ENCODE measurements around the gene ADK.
A peak's percentile ranks its signal among the peaks of the same experiment; 100 is the strongest.
"Not testable (repeated sequence)": the region's sequence is repeated elsewhere in the genome, so short reads cannot be mapped to it uniquely, and the experiment has no call there.

Gene ADK

DNA sequence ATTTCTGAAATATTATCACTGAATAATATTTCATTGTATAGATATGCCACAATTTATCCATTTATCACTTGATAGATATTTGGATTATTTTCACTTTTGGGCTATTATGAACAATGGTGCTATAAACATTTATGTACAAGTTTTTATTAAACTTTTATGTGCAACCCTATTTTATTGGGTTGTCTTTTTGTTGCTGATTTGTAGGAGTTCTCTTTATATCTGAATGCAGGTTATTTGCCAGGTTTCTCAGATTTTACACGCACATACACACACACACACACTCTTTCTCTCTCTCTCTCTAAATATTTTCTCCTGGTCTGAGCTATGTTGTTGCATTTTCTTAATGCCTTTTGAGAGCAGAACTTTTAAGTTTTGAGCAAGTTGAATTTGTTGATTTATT lies 36.2 kb downstream of the ADK start:
- FAIRE-seq = no peak

DNA sequence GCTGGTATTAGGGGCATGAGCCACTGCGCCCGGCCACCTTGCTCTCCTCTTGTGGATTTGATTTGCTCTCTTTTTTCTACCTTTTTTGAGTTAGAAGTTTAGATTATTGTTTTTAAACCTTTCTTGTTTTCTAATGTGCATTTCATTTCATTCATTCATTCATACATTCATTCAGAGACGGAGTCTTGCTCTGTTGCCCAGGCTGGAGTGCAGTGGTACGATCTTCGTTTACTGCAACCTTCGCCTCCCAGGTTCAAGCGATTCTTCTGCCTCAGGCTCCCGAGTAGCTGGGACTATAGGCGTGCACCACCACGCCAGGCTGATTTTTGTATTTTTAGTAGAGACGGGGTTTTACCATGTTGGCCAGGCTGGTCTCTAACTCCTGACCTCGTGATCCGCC lies 37.6 kb downstream of the ADK start:
- not testable (repeated sequence) for FAIRE-seq

DNA sequence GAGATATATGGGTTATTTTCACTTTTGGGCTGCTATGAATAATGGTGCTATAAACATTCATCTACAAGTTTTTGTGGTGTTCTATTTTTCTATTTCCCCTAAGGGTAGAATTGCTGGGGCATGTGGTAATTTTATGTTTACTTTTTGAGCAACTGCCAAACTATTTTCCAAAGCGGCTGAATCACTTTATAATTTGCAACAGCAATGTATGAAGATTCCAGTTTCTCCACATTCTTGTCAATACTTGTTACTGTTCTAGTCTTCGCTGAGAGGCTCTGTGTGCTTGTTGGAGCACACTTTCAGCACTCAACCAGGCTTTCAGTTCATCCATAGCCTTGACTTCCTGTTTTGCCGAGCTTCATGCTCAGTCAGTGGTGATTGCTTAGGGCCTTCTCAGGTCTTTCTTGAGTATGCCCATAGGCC lies 39.0 kb downstream of the ADK start:
- FAIRE-seq = no peak

DNA sequence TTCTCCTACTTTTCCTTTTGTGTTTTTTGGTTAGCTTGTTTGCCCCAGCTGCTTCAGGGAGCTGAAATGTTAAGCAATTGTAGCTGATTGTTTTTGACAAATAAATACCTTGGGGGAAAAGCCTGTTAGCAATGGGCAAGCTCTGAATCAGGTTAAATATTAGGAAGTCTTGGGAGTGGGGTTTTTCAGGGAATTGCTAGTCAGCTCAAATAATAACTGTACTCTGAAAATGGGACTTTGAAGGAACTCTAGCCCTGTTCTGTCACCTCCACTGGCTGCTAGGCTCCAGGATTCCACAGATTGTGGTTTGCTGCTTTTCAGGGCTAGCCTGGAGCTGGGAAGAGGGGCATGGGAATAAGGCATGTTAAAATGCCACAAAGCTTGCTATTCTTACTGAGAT lies 39.5 kb downstream of the ADK start:
- no peak for FAIRE-seq

DNA sequence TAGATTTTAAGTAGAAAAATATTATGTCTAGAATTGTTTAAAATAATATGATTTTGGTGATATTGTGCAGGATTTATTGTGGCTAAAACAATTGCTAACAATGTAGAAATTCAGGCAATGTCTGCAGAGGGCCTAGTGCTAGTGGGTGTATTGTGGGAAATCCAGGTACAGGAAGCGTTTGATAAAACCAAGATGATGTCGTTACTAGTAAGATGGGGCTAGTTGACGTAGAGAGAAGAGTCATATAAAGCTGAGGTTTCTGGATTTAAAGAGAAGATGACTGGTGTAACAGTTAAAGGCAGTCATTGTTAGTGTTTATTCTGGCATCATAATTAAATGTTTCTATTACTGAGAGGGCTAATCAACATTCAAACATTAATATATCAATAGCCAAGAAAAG lies 43.5 kb downstream of the ADK start:
- no peak for FAIRE-seq

DNA sequence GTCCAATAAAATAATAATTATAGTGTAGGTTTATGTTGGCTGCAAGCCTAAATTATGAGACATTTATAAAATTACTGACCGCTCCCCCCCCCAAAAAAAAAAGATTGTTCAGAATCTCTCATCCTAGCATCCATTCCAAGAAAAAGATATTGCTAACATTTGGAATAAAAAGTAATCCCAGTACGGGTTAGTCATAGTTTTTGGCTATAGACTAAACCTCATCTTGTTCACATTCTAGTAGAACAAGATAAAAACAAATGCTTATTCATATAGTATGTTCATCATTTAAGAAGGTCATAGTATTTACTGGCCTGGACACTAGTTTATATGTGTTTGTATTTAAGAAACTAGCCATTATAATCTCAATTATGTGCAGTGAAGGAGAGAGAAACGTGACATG lies 44.0 kb downstream of the ADK start:
- no peak for FAIRE-seq

DNA sequence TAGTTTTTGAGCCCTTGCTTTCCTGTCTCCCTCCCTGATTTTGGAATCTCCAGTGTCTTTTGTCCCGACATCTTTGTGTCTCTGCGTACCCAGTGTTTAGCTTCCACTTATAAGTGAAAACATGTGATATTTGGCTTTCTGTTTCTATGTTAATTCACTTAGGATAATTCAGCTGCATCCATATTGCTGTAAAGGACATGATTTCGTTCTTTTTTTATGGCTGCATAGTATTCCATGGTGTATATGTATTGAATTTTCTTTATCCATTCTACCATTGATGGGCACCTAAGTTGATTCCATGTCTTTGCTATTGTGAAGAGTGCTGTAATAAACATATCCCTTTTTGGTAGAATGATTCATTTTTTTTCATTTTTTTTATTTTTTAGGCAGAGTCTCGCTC lies 48.3 kb downstream of the ADK start:
- no peak for FAIRE-seq

DNA sequence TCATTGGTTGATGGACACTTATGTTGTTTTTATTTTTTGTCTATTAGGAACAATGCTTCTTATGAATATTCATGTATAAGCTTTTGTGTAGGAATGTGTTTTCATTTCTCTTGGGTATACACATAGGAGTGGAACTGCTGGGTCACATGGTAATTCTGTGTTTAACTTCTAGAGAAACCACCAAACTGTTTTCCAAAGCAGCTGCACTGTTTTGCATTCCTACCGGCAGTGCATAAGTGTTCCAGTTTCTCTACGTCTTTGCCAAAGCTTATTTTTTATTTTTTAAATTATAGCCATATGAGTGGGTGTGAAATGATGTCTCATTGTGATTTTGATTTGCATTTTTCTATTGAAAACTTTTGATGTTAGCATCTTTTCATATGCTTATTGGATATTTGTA lies 51.3 kb downstream of the ADK start:
- no peak for FAIRE-seq

DNA sequence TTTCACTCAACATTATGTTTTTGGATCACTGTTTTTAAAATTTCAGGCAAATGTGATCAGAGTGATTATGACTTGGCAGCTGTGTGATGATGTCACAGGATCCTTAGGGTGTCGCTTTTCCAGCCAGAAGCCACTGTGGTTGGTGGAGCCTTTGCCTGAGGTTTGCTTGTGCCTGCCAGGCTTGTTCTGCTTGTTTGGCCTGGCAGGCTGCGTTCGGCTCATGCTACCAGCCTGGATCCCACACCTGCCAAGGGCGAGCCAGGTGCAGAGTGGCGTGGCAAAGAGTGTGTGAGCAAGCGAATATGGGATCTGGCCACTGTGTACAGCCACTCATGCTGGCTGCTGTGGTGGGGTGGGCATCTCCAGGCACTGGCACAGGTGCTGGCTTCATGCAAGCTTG lies 55.7 kb downstream of the ADK start:
- no peak for FAIRE-seq

DNA sequence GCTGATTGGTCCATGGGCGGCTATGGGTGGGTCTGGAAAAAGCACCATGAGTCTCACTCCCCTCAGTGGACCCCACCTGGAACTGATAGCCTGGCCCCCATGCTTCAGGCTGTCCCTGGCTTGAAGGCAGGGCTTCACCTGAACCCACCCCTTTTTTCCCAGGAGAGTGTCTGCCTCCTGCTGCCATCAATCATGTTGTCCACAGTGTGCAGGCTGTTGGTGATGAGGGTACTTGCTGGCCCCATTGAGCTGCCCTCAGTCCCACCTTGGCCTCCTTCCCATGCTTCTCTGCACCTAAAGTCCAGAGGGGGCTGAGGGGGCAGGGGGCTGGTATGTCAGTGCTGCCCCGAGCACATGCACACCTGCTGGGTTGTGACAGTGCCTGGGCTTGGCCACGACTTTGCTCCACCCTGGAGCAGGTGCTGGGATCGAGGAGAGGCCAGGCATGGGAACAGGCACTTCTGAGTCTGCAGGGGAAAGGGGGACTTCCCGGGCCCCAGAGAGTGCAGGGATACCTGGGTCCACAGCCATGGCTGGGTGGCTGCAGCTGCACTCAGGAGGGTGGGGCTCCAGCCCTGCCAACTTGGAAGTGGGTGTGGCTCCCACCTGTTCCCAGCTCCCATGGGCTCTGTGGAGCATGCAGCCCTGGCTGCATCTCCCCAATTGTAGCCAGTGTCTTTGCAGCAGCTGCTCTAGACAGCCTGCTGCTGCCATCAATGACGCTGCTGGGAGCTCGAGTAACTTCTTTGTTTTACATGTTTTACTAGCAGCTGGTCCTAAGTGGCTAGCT lies 56.9 kb downstream of the ADK start:
- no peak for FAIRE-seq

DNA sequence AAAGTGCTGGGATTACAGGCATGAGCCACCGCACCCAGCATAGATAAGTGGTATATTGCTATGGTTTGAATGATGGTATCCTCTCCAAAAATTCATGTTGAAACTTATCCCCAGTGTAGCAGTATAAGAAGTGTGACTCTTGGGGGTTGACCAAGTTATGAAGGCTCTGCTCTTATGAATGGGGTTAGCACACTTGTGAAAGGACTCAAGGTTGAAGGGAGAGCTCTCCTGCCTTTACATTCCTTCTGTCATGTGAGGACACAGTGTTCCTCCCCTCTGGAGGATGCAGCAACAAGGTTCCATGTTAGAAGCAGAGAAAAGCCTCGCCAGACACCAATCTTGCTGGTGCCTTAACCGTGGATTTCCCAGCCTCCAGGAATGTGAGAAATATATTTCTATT lies 58.0 kb downstream of the ADK start:
- FAIRE-seq = no peak

DNA sequence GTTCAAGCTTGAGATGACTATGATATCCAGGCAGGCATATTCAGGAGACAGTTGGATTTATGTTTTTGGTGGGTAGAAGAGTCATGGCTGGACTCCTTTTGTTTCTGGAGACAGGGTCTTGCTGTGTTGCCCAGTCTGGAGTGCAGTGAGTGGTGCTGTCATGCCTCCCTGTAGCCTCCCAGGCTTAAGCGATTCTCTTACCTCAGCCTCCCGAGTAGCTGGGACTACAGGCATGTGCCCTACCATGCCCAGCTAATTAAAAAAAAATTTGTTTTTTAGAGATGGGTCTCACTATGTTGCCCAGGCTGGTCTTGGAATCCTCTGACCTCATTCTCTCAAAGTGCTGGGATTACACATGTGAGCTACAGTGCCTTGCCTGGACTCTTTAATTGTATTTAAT lies 62.0 kb downstream of the ADK start:
- FAIRE-seq = no peak

DNA sequence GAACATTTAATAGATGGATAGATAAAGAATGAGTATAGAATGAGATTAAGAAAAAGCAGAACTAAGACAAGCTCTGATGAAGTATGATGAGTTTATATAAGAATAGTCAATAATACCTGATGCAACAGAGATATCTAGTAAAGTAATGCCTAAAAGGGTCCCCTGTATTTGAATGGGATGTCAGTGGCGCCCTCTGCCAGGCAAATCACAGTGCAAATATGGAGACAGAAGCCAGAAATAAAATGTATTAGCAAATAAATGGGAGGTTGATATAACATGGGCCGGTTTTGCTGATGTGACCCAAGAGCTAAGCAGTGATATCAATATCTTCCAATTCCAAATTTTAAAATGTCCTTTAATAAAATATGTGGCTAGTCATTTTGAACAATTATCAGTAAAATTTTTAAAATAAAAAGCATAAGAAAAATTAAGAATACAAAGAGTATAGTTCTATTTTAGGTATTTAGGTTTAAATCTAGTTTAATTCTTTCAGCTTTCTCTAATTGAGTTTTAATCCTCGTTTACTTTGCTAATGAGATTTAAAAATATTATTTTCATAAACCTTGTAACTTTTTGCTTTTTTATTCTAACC lies 62.6 kb downstream of the ADK start:
- FAIRE-seq = peak; percentile 67

DNA sequence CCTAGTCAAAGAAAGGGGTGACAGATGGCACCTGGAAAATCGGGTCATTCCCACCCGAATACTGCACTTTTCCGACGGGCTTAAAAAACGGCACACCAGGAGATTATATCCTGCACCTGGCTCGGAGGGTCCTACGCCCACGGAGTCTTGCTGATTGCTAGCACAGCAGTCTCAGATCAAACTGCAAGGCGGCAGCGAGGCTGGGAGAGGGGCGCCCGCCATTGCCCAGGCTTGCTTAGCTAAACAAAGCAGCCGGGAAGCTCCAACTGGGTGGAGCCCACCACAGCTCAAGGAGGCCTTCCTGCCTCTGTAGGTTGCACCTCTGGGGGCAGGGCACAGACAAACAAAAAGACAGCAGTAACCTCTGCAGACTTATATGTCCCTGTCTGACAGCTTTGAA lies 66.1 kb downstream of the ADK start:
- FAIRE-seq = not testable (repeated sequence)

DNA sequence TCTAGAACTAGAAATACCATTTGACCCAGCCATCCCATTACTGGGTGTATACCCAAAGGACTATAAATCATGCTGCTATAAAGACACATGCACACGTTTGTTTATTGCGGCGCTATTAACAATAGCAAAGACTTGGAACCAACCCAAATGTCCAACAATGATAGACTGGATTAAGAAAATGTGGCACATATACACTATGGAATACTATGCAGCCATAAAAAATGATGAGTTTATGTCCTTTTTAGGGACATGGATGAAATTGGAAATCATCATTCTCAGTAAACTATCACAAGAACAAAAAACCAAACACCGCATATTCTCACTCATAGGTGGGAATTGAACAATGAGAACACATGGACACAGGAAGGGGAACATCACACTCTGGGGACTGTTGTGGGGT lies 71.4 kb downstream of the ADK start:
- FAIRE-seq = not testable (repeated sequence)

DNA sequence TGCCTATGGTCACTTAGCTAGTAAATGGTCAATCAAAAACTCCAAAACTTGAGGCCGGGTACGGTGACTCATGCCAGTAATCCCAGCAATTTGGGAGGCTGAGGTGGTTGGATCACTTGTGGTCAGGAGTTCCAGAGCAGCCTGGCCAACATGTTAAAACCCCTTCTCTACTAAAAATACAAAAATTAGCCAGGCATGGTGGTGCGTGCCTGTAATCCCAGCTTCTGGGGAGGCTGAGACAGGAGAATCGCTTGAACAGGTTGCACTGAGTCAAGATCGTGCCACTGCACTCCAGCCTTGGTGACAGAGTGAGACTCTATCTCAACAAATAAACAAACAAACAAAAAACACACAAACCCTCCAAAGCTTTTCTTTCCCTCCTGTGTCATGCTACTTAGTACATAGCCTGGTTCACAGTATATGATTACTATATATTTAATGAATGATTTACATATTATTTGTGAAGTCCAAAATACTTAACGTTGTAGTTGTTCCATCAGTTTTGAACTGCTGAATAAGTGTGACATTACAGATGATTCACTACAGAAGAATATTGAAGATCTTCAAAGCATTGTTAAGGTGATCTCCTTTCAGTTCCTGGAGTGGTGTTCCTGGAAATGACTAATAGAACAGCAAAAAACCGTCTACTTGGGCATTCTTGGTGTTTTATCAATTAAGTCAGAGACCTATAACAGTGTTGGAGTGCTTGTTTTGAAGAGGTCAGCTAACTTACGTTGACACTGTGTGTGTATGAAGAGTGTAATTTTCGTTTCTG lies 72.9 kb downstream of the ADK start:
- no peak for FAIRE-seq

DNA sequence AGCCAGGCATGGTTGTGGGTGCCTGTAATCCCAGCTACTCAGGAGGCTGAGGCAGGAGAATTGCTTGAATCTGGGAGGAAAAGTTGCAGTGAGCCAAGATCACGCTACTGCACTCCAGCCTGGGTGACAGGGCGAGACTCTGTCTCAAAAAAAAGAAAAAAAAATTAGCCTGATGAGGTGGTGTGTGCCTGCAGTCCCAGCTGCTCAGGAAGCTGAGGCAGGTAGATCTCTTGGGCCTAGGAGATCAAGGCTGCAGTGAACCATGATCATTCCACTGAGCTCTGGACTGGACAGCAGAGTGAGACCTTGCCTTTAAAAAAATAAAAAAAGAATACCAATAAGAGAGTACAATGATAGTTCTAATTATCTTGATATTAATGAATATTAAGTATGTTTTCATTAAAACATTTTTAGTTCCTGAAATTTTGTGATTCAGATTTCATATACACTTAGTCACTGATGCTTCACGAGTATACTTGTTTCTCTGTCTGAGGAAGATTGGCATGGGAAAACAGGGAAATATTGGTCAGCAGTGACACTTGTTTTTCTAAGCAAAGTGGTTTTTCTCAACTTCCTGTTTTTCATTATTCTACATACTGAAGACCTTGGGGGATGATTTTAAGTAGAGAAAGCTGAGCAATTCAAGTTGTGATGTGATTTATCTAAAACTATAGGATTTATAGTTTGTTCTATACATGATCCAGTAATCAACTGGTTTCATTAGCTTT lies 76.8 kb downstream of the ADK start:
- no peak for FAIRE-seq

DNA sequence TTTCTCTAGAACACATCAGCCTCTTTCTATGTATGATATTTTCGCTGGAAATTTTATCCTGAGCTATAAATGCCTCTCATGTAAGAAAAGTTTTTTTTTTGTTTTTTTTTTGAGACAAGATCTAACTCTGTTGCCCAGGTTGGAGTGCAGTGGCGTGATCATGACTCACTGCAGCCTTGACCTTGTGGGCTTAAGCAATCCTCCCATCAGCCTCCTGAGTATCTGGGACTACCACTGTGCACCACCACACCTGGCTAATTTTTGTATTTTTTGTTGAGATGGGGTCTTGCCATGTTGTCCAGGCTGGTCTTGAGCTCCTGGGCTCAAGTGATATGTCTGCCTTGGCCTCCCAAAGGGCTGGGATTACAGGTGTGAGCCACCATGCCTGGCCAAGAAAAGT lies 80.4 kb downstream of the ADK start:
- FAIRE-seq = no peak

DNA sequence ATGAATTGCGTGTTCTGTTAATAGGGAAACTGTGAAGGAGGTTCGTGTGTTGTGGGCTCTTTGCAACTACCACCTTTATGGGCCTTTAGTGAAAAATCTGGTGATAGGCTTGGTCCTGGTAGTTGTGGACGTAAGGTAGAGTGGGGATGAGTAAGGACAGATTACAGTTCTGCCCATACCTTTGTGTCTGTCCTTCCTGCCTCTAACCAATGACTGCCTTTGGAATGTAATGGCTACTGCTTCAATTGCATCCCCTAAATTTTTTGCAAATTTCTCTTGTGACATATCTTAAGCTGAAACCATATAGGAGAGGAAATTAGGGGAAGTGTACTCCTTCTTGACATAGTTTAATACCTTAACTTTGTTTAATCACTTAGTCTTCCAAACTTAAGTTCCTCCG lies 82.3 kb downstream of the ADK start:
- FAIRE-seq = no peak

DNA sequence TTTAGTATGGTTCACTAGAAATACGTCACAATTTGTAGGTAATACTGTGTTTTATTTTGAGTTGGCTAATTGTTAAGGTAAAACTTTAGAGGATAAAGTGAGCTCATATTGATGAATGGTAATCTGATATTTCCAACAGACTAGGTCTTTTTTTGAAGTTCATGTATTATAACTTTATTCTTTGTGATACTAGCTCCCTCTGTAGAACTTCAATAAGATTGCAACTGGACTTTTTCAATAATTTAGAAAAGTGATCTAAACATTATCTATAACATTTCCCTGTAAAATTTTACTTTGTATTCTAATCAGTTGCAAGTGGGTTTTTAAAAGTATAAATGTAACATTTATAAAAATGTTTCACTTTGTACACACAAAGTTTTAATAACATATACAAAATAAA lies 83.5 kb downstream of the ADK start:
- FAIRE-seq = peak; percentile 92

DNA sequence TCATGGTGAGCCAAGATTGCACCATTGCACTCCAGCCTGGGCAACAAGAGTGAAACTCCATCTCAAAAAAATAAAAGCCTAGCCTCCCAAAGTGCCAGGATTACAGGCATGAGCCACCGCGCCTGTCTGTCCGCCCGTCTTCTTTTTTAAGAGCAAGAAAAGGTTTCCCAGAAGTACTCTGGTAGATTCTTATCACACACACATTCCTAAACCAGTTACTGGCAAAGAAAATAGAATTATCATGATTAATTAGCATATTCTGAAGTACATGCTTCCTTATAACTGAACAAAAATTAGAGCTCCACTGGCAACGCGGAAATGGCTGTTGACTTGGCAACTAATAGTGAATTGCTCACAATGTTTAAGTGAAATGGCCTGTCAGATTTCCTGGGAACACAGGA lies 87.0 kb downstream of the ADK start:
- no peak for FAIRE-seq

DNA sequence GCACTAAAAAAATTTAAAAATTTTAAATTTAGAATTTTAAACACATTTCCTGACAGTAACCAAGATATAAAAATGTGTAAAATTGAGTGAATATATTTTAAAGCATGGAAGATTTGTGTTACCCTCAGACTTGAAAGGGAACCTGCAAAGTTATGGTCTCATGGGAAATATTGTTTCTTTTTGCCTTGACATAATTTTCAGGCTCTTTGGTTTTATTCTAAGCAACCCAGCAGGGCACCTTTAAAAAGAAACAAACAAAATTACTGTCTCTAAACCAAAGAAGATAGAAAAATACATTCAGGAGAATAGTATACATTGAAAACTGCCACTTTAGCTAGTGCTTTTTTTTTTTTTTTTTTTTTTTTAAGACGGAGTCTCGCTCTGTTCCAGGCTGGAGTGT lies 87.5 kb downstream of the ADK start:
- FAIRE-seq = no peak

DNA sequence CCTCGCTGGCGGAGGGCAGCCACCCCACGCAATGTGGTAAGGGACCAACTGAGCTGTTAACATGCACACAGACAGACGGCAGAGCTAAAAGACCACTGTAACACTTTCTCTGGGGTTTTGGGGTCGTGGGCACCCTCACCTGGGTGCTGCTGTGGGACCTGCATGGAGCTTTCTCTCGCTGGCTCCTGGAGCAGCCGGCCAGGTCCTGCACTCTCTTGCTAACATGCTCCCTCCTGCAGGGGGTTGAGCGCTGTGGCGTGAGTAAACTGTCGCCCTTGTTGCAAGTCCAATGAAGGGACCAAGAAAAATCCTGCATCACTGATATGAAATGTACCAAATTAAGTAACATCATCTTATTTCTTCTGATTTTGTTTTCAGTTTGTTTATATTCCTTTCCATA lies 92.0 kb downstream of the ADK start:
- FAIRE-seq = no peak

Data from G401.6 (cell line).